ENCODE measurements around the gene SCRN2. TPM values are rescaled to one million over a fixed set of nuclear protein-coding genes. Genes with fewer than 3 reads are reported as not detected.

SCRN2 gene
- total and polyA plus RNA-seq, 2 of the 8 experiments (the other 6 are each of a cell fraction or from before 2014, with no cell fraction given): 24.4 to 42.3 TPM

GRCh38 chr17:47800686-47801085 is 40.4 kb downstream of the SCRN2 start:
- Histone ChIP-seq H3K27me3 (replicated peaks in 1 of 4; ENCODE audit: control insufficient read depth in 3 of 4, extremely low read depth in 1 of 4, insufficient read depth in 3 of 4, low read length in 3 of 4) (no peaks in the 10 kb centered on the region), H2BK120ac (replicated peaks; ENCODE audit: low read depth, low read length) (no peak overlapping the region), H3K9ac (replicated peaks in 1 of 4; ENCODE audit: extremely low read depth in 1 of 4, low read depth in 3 of 4, low read length in 3 of 4) (no peak overlapping the region), H3K79me2 (ENCODE audit: control insufficient read depth in 1 of 2, insufficient read depth in 2 of 2, low read length in 2 of 2) (no peaks in the 10 kb centered on the region), H2AFZ (ENCODE audit: low read length) (no peak overlapping the region), H3K4me3 (ENCODE audit: extremely low read depth in 1 of 4, insufficient read depth in 2 of 4, low read depth in 3 of 4, low read length in 4 of 4) (no peak overlapping the region), H2AK5ac (ENCODE audit: low read depth, low read length) (no peak overlapping the region), H3K4ac (replicated peaks; ENCODE audit: insufficient read length, low read depth, low read length) (no peak overlapping the region), H2BK12ac (ENCODE audit: low read depth, low read length) (no peak overlapping the region), H3K23me2 (ENCODE audit: low read depth, low read length) (no peaks in the 10 kb centered on the region), H4K91ac (replicated peaks; ENCODE audit: insufficient read length, low read length) (no peak overlapping the region), H3K18ac (ENCODE audit: extremely low read depth, low read length) (no peak overlapping the region; the same call in 1 of the 2 replicates), H2BK15ac (ENCODE audit: low read length) (no peak overlapping the region), H3K9me3 (ENCODE audit: insufficient read depth in 2 of 2, low read depth in 1 of 2, low read length in 1 of 2) (no peaks in the 10 kb centered on the region), H2BK20ac (ENCODE audit: low read length) (no peak overlapping the region), H4K20me1 (replicated peaks in 1 of 2; ENCODE audit: control insufficient read depth in 1 of 2, insufficient read depth in 2 of 2, low read length in 2 of 2) (peaks cover 0 to 2% of the 10 kb centered on the region in 2 experiments), H3K14ac (ENCODE audit: insufficient read length) (no peak overlapping the region), H4K8ac (ENCODE audit: extremely low read depth, insufficient read depth, low read length) (no peak overlapping the region), H3K56ac (replicated peaks; ENCODE audit: insufficient read length, low read depth, low read length) (no peak overlapping the region), H2BK5ac (ENCODE audit: low read depth, low read length) (no peak overlapping the region), H3K23ac (ENCODE audit: insufficient read length) (no peak overlapping the region), H3K27ac (ENCODE audit: low read depth, low read length) (no peak overlapping the region), H3K4me1 (replicated peaks in 1 of 4; ENCODE audit: control insufficient read depth in 3 of 4, insufficient read depth in 4 of 4, low read length in 3 of 4) (no peaks in the 10 kb centered on the region), H4K5ac (ENCODE audit: insufficient read length, low read depth, low read length) (no peak overlapping the region), H3K36me3 (ENCODE audit: control insufficient read depth in 2 of 4, insufficient read depth in 4 of 4, low read length in 3 of 4) (no peaks in the 10 kb centered on the region), H3K4me2 (ENCODE audit: insufficient read depth in 1 of 2, low read depth in 2 of 2, low read length in 2 of 2) (no peak overlapping the region), H3K79me1 (ENCODE audit: low read depth, low read length) (no peaks in the 10 kb centered on the region)
- POLR2A ChIA-PET (ENCODE audit: partially characterized antibody): no interaction called here
- no peak for DNase-seq (ENCODE audit: low read depth in 1 of 2, low spot score in 2 of 2)
- 85% methylated on average over 11 of the region's 12 CpGs; no CpG with 5 or more reads in 1 of the 2 experiments for WGBS, 2 experiments (ENCODE audit: extremely low coverage in 1 of 2, insufficient coverage in 1 of 2, insufficient read length in 1 of 2, insufficient replicate concordance in 2 of 2, low coverage in 1 of 2, low lambda C conversion rate in 2 of 2, missing lambda C conversion rate in 1 of 2)
- CTCF ChIA-PET (ENCODE audit: partially characterized antibody): interaction anchor here (1.0 to 5.6 kb wide), 8 partner anchors 10 to 89 kb away, joined by 3 to 57 read pairs (median 4); partner anchors contain the start of genes OSBPL7 and SCRN2
- FAIRE-seq: no peak
- TF ChIP-seq TBP (IDR thresholded peaks at IDR 0.05; ENCODE audit: low read depth, low read length) (no peak), ATF2 (IDR thresholded peaks at IDR 0.05; ENCODE audit: low read length) (no peak), CREB1 (IDR thresholded peaks at IDR 0.05) (no peak), GTF2F1 (IDR thresholded peaks at IDR 0.05; ENCODE audit: borderline replicate concordance, low read depth, low read length) (no peak), RFX5 (IDR thresholded peaks at IDR 0.05; ENCODE audit: borderline replicate concordance, low read depth, low read length) (no peak), FOSL1 (IDR thresholded peaks at IDR 0.05; ENCODE audit: insufficient read depth, low read depth, low read length) (no peak), CHD2 (IDR thresholded peaks at IDR 0.05; ENCODE audit: low read length) (no peak), SP1 (IDR thresholded peaks at IDR 0.05; ENCODE audit: low read depth, low read length) (no peak), POLR2A (IDR thresholded peaks at IDR 0.05; ENCODE audit: control extremely low read depth in 1 of 2, low read depth in 2 of 2, low read length in 2 of 2) (no peak), SUZ12 (IDR thresholded peaks at IDR 0.05; ENCODE audit: low read length) (no peak), JUND (IDR thresholded peaks at IDR 0.05; ENCODE audit: low read length) (no peak), BACH1 (IDR thresholded peaks at IDR 0.05; ENCODE audit: low read length) (no peak), MAFK (IDR thresholded peaks at IDR 0.05; ENCODE audit: low read depth, low read length) (no peak), TAF1 (IDR thresholded peaks at IDR 0.05; ENCODE audit: low read depth, low read length) (no peak), EP300 (IDR thresholded peaks at IDR 0.05; ENCODE audit: borderline replicate concordance in 1 of 2, low read depth in 2 of 2, low read length in 2 of 2) (no peak)

Measured in H1 (cell line).